Esophagus squamous epithelium (tissue), 4 donors: Measurements from ENCODE around the gene NEB.

Experiments used
- POLR2A ChIP-seq, 4 donors: fragments of 450-650 bp; IDR thresholded peaks; one replicate each; pipeline ENCODE4 v1.6.1; 2017; ENCODE audit warnings: antibody characterized with exemption in 4 of 4, mild to moderate bottlenecking in 4 of 4, moderate library complexity in 3 of 4
- TF ChIP-seq, protein P1 (sequence below), 6 experiments: fragments of 450-650 bp in 4 of 6; fragments of 200-600 bp in 2 of 6; sonication (generic) in 2 of 6; IDR thresholded peaks; one replicate each; pipeline ENCODE4 v1.5.1; 2016 to 2019; ENCODE audit warnings: antibody characterized with exemption in 6 of 6, mild to moderate bottlenecking in 4 of 6, moderate library complexity in 4 of 6

DNA sequence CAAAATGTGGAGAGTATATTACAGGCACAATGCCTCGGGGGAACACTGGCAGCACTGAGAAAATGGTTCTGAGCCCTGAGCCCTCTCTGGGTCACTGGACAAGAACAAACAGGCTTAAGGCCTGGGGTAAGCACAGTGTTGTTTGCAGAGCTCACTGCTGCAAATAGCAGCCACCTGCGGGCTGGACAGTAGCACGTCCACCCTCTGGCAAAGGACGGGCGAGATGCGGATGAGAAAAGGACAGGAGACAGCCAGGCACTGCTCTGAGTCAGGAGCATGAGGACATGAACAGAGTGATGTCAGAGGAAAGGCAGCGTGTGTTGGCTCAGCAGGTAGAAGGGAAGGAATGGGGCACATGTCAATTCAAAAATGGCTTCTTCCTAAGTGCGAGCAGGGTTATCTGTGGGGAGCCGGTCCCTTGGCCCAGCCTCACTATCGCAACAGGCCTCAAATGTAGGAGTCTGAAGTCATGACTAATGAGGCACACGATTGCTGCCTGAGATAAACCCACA lies 25.9 kb upstream of the NEB start:
- TF ChIP-seq, protein P1, sequence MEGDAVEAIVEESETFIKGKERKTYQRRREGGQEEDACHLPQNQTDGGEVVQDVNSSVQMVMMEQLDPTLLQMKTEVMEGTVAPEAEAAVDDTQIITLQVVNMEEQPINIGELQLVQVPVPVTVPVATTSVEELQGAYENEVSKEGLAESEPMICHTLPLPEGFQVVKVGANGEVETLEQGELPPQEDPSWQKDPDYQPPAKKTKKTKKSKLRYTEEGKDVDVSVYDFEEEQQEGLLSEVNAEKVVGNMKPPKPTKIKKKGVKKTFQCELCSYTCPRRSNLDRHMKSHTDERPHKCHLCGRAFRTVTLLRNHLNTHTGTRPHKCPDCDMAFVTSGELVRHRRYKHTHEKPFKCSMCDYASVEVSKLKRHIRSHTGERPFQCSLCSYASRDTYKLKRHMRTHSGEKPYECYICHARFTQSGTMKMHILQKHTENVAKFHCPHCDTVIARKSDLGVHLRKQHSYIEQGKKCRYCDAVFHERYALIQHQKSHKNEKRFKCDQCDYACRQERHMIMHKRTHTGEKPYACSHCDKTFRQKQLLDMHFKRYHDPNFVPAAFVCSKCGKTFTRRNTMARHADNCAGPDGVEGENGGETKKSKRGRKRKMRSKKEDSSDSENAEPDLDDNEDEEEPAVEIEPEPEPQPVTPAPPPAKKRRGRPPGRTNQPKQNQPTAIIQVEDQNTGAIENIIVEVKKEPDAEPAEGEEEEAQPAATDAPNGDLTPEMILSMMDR (IDR thresholded peaks at IDR 0.05) = no peak
- TF ChIP-seq POLR2A (IDR thresholded peaks at IDR 0.05) = no peak
